ENCODE data around the gene ZDHHC7.

DNA sequence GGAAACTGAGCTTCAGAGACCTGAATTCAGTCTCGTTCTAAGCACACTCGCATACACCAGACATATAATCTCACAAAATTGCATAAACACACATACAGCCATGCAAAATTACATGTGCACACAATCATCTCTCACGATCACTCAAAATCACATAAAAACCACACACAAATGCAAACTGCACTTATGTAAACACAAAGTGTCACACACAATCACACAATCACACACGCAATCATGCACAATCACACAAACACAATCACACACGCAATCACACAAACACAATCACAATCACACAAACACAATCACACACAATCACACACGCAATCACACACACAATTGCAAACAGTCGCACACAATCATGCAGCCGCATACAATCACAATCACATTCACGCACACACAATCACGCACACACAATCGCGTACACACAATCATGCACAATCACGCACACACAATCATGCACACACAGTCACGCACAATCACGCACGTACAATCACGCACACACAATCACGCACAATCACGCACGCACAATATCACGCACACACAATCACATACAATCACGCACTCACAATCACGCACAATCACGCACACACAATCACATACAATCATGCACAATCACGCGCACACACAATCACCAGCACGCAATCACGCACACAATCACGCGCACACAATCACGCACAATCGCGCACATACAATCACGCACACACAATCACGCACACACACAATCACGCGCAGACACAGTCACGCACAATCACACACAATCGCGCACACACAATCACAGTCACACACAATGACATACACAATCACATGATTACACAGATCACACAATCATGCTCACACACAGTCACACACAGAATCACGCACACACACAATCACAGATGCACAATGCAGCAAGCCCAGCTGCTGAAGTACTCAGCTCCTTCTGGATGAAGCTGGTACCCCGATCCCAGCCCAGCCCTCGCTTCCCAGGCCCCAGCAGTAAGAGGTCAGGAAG lies 45.6 kb downstream of the ZDHHC7 start:
- TF ChIP-seq EZH2 (IDR thresholded peaks at IDR 0.05; ENCODE audit: borderline replicate concordance, low read length) (no peak), CTCF (IDR thresholded peaks at IDR 0.05; ENCODE audit: low read length) (no peak)

All from OCI-LY1 (cell line).